ENCODE data around the gene ADH1A.

- no peak for TF ChIP-seq POLR2A (IDR thresholded peaks at IDR 0.05)
- TF ChIP-seq CTCF (IDR thresholded peaks at IDR 0.05) = no peak
These were observed 14.9 kb downstream of the ADH1A start for GRCh38 chr4:99275885-99276284.
